Nephron progenitor cell (in vitro differentiated cells): ENCODE data around the gene MAN2B1.

Experiments used
- DNase-seq: peaks from one replicate; pipeline ENCODE4 v3.0.0; 2021
- H3K27ac Mint-ChIP-seq: 2 replicates; pipeline ENCODE4 v1.8.0; 2021; ENCODE audit warnings: mild to moderate bottlenecking, moderate library complexity, mixed read lengths
- H3K27me3 Mint-ChIP-seq: 2 replicates; pipeline ENCODE4 v1.8.0; 2021; ENCODE audit warnings: mild to moderate bottlenecking, low read depth, mixed read lengths; ENCODE audit not compliant: poor library complexity
- H3K36me3 Mint-ChIP-seq: 2 replicates; pipeline ENCODE4 v1.8.0; 2021; ENCODE audit warnings: low read depth, mixed read lengths
- H3K4me1 Mint-ChIP-seq: 2 replicates; pipeline ENCODE4 v1.8.0; 2021; ENCODE audit warnings: mixed read lengths
- H3K4me3 Mint-ChIP-seq: 2 replicates; pipeline ENCODE4 v1.8.0; 2021; ENCODE audit warnings: mild to moderate bottlenecking, moderate library complexity, mixed read lengths
- H3K9me3 Mint-ChIP-seq: 2 replicates; pipeline ENCODE4 v1.8.0; 2021; ENCODE audit warnings: mild to moderate bottlenecking, moderate library complexity, mixed read lengths
- TF ChIP-seq, protein P1 (sequence below): fragments of 200-600 bp; sonication (generic); IDR thresholded peaks from 2 replicates; pipeline ENCODE4 v1.5.0; 2021; ENCODE audit warnings: antibody characterized with exemption

MAN2B1 gene

DNA sequence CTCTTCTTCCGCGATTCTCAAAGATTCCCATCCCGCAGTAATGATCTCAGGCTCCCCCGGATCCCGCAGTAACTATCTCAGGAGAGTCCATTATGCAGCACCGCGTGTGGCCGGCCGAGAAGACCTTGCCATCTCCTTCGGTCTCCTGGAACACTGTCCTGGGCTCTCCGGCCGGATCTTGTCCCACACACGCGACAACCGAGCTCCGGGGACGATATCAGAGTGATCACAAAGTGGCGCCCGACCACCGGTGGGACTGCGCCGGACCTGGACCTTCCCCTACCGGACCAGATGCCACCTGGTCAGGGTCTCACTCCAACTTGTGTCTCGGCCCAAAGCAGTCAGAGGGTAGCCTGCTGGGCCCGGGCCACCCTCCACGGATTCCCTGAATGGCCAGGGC lies 24.0 kb downstream of the MAN2B1 start:
- H3K27me3 Mint-ChIP-seq, result peaks cover 13% of the 10 kb centered on the region
- TF ChIP-seq, protein P1, sequence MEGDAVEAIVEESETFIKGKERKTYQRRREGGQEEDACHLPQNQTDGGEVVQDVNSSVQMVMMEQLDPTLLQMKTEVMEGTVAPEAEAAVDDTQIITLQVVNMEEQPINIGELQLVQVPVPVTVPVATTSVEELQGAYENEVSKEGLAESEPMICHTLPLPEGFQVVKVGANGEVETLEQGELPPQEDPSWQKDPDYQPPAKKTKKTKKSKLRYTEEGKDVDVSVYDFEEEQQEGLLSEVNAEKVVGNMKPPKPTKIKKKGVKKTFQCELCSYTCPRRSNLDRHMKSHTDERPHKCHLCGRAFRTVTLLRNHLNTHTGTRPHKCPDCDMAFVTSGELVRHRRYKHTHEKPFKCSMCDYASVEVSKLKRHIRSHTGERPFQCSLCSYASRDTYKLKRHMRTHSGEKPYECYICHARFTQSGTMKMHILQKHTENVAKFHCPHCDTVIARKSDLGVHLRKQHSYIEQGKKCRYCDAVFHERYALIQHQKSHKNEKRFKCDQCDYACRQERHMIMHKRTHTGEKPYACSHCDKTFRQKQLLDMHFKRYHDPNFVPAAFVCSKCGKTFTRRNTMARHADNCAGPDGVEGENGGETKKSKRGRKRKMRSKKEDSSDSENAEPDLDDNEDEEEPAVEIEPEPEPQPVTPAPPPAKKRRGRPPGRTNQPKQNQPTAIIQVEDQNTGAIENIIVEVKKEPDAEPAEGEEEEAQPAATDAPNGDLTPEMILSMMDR, result no peak
- no peak overlapping the region for H3K4me3 Mint-ChIP-seq
- no peak overlapping the region for H3K27ac Mint-ChIP-seq
- H3K4me1 Mint-ChIP-seq, result peaks cover 6% of the 10 kb centered on the region
- H3K9me3 Mint-ChIP-seq, result peaks cover 19% of the 10 kb centered on the region
- H3K36me3 Mint-ChIP-seq, result peaks cover 10% of the 10 kb centered on the region
- DNase-seq, result no peak

DNA sequence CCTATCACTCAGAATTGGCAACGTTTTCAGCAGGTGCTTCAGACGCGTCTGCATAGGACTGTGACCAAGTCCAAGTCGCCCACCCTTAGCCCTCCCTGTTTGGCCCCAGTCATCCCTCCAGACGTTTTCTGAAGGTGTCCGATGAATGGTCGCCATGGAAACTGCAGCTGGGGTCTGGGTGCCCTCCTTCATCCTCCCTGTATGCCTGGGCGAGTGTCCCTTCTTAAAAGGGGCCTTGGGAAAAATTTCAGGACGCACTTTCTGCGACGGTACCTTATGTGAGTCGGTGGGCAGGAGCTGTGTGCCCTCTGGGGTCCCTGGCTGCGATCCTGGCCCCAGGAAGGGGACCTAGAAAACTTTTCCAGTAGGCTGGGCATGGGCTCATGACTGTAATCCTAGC lies 25.1 kb downstream of the MAN2B1 start:
- peaks cover 13% of the 10 kb centered on the region for H3K27me3 Mint-ChIP-seq
- DNase-seq, result no peak
- H3K27ac Mint-ChIP-seq, result no peak overlapping the region
- H3K36me3 Mint-ChIP-seq, result peaks cover 14% of the 10 kb centered on the region
- TF ChIP-seq, protein P1, result no peak
- no peak overlapping the region for H3K4me3 Mint-ChIP-seq
- peaks cover 6% of the 10 kb centered on the region for H3K4me1 Mint-ChIP-seq
- H3K9me3 Mint-ChIP-seq, result peaks cover 24% of the 10 kb centered on the region

DNA sequence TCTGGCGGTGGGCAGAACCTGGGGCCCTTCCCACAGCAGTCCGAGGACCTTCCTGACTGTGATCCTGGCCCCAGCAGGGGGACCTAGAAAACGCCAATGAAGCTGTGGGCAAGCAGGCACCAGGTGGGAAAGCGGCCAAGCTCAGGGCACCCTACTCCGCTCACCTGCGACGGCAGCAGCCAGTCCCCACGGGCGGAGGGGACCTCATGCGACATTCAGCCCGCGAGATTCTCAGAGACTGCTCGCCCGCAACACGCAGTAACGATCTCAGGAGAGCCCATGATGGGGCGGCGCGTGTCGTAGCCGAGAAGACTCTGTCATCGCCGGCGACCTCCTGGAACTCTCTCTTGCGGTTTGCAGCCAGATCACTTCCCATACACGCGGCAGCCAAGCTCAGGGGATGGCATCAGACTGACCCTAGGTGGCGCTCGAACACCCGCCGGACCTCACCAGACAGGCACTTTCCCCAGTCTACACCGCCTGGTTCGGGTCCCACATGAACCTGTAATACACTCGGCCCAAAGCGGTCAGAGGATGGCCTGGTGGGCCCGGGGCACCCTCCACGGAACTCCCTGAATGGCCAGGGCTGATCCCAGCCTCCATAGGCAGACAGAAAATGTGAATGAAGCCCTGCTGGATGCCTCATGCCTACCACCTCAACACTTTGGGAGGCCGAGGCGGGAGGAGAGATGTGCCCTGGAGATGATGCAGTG lies 26.5 kb downstream of the MAN2B1 start:
- TF ChIP-seq, protein P1, result peak; percentile 68
- Mint-ChIP-seq H3K4me1 (peaks cover 6% of the 10 kb centered on the region), H3K9me3 (peaks cover 28% of the 10 kb centered on the region), H3K27ac (peak overlapping the region; percentile 54), H3K4me3 (peak overlapping the region; percentile 71), H3K27me3 (peaks cover 14% of the 10 kb centered on the region), H3K36me3 (peaks cover 13% of the 10 kb centered on the region)
- peak; percentile 78 for DNase-seq

DNA sequence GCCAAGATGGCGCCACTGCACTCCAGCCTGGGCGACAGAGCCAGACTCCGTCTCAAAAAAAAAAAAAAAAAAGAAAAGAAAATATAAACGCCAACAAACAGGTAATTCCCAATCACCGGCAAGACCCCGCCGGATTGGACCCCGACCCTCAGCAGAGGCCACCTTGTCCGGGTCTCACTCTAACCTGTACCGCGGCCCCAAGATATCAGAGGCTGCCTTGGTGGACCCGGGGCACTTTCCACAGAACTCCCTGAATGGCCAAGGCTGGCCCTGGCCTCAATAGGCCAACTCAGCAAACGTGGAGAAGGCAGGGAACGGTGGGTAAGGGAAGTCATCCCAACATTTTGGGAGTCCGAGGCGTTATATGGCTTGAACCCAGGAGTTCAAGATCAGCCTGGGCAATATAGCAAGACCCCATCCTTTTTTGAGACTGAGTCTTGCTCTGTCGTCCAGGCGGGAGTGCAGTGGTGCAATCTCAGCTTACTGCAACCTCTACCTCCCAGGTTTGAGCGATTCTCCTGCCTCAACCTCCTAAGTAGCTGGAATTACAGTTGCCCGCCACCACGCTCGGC lies 27.8 kb downstream of the MAN2B1 start:
- peaks cover 21% of the 10 kb centered on the region for H3K36me3 Mint-ChIP-seq
- no peak overlapping the region for H3K27ac Mint-ChIP-seq
- H3K27me3 Mint-ChIP-seq, result peaks cover 12% of the 10 kb centered on the region
- H3K9me3 Mint-ChIP-seq, result peaks cover 38% of the 10 kb centered on the region
- no peak for DNase-seq
- peaks cover 6% of the 10 kb centered on the region for H3K4me1 Mint-ChIP-seq
- TF ChIP-seq, protein P1, result no peak
- no peak overlapping the region for H3K4me3 Mint-ChIP-seq

DNA sequence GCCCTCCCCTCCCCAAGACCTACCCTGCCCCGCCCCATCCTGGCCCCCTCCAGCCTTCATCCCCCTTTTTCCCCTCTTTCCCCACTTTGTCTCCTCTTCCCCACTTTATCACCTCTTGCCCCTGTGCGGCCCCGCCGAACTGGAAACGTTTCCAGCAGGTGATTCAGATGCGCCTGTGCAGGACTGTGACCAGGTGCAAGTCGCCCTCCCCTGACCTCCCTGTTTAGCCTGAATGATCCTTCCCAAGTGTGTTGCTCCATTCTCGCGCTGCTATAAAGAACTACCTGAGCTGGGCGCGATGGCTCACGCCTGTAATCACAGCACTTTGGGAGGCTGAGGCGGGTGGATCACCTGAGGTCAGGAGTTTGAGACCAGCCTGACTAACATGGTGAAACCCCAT lies 29.9 kb downstream of the MAN2B1 start:
- TF ChIP-seq, protein P1, result no peak
- no peak for DNase-seq
- H3K27me3 Mint-ChIP-seq, result peaks cover 12% of the 10 kb centered on the region
- peaks cover 54% of the 10 kb centered on the region for H3K9me3 Mint-ChIP-seq
- no peak overlapping the region for H3K27ac Mint-ChIP-seq
- peaks cover 6% of the 10 kb centered on the region for H3K4me1 Mint-ChIP-seq
- H3K4me3 Mint-ChIP-seq, result no peak overlapping the region
- peaks cover 35% of the 10 kb centered on the region for H3K36me3 Mint-ChIP-seq

DNA sequence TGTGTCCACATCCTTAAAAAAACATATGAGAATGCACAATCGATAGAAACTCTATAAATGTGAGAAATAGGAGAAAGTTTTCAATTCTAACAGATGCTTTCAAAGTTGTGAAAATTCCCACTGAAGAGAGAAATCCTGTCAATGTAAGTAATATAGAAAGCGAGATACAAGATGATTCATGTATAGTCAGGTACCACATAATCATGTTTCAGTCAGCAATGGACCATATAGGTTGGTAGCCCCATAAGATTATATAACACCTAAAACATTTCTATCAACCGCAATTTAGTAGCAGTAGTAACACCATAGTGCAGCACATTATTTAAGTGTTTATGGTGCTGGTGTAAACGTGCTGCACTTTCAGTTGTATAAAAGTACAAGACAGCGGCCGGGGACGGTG lies 37.3 kb downstream of the MAN2B1 start:
- no peak for DNase-seq
- TF ChIP-seq, protein P1, result no peak
- no peaks in the 10 kb centered on the region for H3K4me1 Mint-ChIP-seq
- H3K27me3 Mint-ChIP-seq, result no peaks in the 10 kb centered on the region
- H3K36me3 Mint-ChIP-seq, result peaks cover 96% of the 10 kb centered on the region
- H3K27ac Mint-ChIP-seq, result no peak overlapping the region
- no peak overlapping the region for H3K4me3 Mint-ChIP-seq
- peaks cover 93% of the 10 kb centered on the region for H3K9me3 Mint-ChIP-seq
